ENCODE data around the gene HES6.

The HES6 gene

GRCh38 chr2:238244151-238244550, 4.3 kb upstream of the HES6 start:
- DNase-seq (ENCODE audit: low spot score) (no peak), ATAC-seq (ENCODE audit: low read depth) (no peak)
- H3K27ac ChIP-seq (ENCODE audit: poor library complexity, severe bottlenecking), result no peak overlapping the region
- H3K27me3 ChIP-seq (ENCODE audit: insufficient read depth, poor library complexity, severe bottlenecking), result peaks cover 3% of the 10 kb centered on the region
- no peaks in the 10 kb centered on the region for H3K4me1 ChIP-seq (ENCODE audit: insufficient read depth, poor library complexity, severe bottlenecking)
- H3K9me3 ChIP-seq (ENCODE audit: severe bottlenecking), result no peaks in the 10 kb centered on the region
- peaks cover 16% of the 10 kb centered on the region for H3K36me3 ChIP-seq (ENCODE audit: low read depth)
- TF ChIP-seq CTCF (IDR thresholded peaks at IDR 0.05; ENCODE audit: poor library complexity, severe bottlenecking), result no peak
- no peak overlapping the region for H3K4me3 ChIP-seq (ENCODE audit: severe bottlenecking)

GRCh38 chr2:238243496-238244076, 3.7 kb upstream of the HES6 start:
- no peak for ATAC-seq (ENCODE audit: low read depth)
- H3K4me3 ChIP-seq (ENCODE audit: severe bottlenecking), result no peak overlapping the region
- no peak for TF ChIP-seq CTCF (IDR thresholded peaks at IDR 0.05; ENCODE audit: poor library complexity, severe bottlenecking)
- no peak overlapping the region for H3K27ac ChIP-seq (ENCODE audit: poor library complexity, severe bottlenecking)
- peaks cover 3% of the 10 kb centered on the region for H3K27me3 ChIP-seq (ENCODE audit: insufficient read depth, poor library complexity, severe bottlenecking)
- H3K36me3 ChIP-seq (ENCODE audit: low read depth), result peaks cover 16% of the 10 kb centered on the region; the same call in 1 of the 2 replicates
- H3K4me1 ChIP-seq (ENCODE audit: insufficient read depth, poor library complexity, severe bottlenecking), result no peaks in the 10 kb centered on the region
- no peaks in the 10 kb centered on the region for H3K9me3 ChIP-seq (ENCODE audit: severe bottlenecking)
- DNase-seq (ENCODE audit: low spot score), result peak; percentile 33

- no peak overlapping the region for H3K27ac ChIP-seq (ENCODE audit: poor library complexity, severe bottlenecking)
- ATAC-seq (ENCODE audit: low read depth) (no peak), DNase-seq (ENCODE audit: low spot score) (no peak)
These were observed 3.1 kb upstream of the HES6 start for GRCh38 chr2:238242731-238243495.

GRCh38 chr2:238241970-238242369, 2.1 kb upstream of the HES6 start:
- no peak for TF ChIP-seq CTCF (IDR thresholded peaks at IDR 0.05; ENCODE audit: poor library complexity, severe bottlenecking)
- H3K4me1 ChIP-seq (ENCODE audit: insufficient read depth, poor library complexity, severe bottlenecking), result no peaks in the 10 kb centered on the region
- peaks cover 16% of the 10 kb centered on the region; the same call in 1 of the 2 replicates for H3K36me3 ChIP-seq (ENCODE audit: low read depth)
- H3K27ac ChIP-seq (ENCODE audit: poor library complexity, severe bottlenecking), result no peak overlapping the region
- no peak overlapping the region for H3K4me3 ChIP-seq (ENCODE audit: severe bottlenecking)
- H3K27me3 ChIP-seq (ENCODE audit: insufficient read depth, poor library complexity, severe bottlenecking), result peaks cover 3% of the 10 kb centered on the region
- DNase-seq (ENCODE audit: low spot score) (no peak), ATAC-seq (ENCODE audit: low read depth) (no peak)
- no peaks in the 10 kb centered on the region for H3K9me3 ChIP-seq (ENCODE audit: severe bottlenecking)

More at GRCh38 chr2:238242731-238243495, 3.1 kb upstream of the HES6 start:
- no peaks in the 10 kb centered on the region for H3K4me1 ChIP-seq (ENCODE audit: insufficient read depth, poor library complexity, severe bottlenecking)
- H3K4me3 ChIP-seq (ENCODE audit: severe bottlenecking), result no peak overlapping the region
- H3K9me3 ChIP-seq (ENCODE audit: severe bottlenecking), result no peaks in the 10 kb centered on the region
- no peak for TF ChIP-seq CTCF (IDR thresholded peaks at IDR 0.05; ENCODE audit: poor library complexity, severe bottlenecking)
- H3K27me3 ChIP-seq (ENCODE audit: insufficient read depth, poor library complexity, severe bottlenecking), result peaks cover 3% of the 10 kb centered on the region
- peaks cover 16% of the 10 kb centered on the region; the same call in 1 of the 2 replicates for H3K36me3 ChIP-seq (ENCODE audit: low read depth)

Data from RWPE2 (cell line).